Putamen (tissue), 1 donor: ENCODE measurements around the gene ZNF670.
A peak's percentile ranks its signal among the peaks of the same experiment; 100 is the strongest.

Experiments
- DNase-seq: peaks from one replicate; pipeline ENCODE4 v3.0.0-alpha.2; 2016; ENCODE audit warnings: low spot score

Gene ZNF670

DNA sequence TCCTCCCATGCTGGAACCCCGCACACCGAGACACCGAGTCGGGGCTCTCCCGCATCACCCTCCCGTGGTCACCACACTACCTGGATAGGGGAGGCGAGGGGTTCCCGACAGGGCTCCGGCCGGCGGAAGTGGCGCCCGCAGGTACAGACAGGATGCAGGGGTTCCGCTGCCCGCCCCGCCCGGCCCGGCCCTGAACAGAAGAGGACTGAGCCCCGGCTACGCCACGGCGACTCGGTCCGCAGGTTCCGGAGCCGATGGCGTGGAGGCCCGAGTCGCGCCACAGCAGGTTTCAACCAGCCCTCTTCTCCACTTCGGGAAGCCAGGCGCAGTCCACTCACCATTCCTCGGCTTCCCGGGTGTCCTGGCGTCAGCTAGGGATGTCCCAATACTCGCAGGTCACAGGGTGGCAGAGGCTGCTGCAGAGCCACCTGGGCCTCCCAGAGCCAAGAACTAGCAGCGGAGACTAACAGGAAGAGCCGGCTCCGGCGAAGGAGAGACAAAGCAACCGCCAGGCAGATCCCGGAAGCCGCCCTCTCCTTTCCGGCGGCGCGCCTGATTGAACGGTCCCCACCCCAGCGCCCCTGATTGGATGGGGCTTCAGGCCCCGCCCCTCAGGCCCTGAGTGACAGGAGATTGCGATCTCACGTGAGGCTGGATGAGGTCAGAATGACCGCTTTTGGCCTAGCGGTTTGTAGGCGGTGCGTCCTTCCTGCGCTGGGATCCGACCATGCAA, 25.4 kb upstream of the ZNF670 start, which contains the start of gene ZNF669:
Gene ZNF669 (minus strand): TSS at position 498 of the 733 bp plus-strand sequence. CDS start 157 bp downstream, at position 341.
- peak; percentile 96 for DNase-seq

- no peak for DNase-seq
These were observed 23.8 kb upstream of the ZNF670 start for GRCh38 chr1:247102381-247102780.

DNA sequence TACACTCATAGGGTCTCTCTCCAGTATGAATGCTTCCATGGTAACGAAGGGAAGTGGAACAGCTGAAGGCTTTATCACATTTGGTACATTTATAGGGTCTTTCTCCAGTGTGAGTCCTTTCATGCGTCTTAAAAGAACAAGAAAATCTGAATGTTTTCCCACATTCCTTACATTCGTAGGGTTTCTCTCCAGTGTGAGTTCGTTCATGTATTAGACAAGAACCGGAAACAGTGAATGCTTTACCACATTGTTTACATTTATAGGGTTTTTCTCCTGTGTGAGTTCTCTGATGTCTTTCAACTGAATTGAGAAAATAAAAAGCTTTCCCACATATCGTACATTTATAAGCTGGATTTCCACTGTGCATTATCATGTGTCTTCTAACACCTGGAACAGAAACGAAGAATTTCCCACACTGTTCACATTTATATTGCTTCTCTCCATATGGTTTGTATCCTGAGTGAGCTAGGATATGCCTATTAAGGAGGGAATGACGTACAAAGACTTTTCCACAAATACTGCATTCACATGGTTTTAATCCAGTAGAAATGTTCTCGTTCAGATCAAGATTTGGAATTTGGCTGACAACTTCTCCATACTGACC, 22.2 kb upstream of the ZNF670 start:
- DNase-seq = no peak

DNA sequence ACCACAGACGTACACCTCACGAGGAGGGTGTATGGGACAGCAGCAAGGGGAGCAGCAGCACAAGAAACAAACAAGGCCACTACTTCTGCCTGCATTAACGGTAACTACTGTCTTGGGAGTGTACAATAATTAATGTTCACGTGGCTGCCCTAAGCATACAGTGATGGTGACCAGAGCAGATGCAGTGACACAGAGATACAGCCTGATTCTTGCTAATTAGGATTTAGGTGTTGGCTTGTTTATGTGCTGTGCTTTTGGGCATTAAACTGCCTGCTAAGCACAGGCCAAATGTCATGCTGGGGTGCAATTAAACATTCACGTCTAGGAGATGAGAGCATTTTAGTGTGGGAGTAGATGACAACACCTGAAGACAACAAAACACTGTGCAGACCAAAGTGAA, 18.3 kb upstream of the ZNF670 start:
- DNase-seq = no peak

- no peak for DNase-seq
These were observed 17.9 kb upstream of the ZNF670 start for GRCh38 chr1:247096544-247096943.

GRCh38 chr1:247096112-247096511, 17.5 kb upstream of the ZNF670 start:
- DNase-seq = no peak

- DNase-seq = no peak
These were observed 11.8 kb upstream of the ZNF670 start for GRCh38 chr1:247090455-247090854.

DNA sequence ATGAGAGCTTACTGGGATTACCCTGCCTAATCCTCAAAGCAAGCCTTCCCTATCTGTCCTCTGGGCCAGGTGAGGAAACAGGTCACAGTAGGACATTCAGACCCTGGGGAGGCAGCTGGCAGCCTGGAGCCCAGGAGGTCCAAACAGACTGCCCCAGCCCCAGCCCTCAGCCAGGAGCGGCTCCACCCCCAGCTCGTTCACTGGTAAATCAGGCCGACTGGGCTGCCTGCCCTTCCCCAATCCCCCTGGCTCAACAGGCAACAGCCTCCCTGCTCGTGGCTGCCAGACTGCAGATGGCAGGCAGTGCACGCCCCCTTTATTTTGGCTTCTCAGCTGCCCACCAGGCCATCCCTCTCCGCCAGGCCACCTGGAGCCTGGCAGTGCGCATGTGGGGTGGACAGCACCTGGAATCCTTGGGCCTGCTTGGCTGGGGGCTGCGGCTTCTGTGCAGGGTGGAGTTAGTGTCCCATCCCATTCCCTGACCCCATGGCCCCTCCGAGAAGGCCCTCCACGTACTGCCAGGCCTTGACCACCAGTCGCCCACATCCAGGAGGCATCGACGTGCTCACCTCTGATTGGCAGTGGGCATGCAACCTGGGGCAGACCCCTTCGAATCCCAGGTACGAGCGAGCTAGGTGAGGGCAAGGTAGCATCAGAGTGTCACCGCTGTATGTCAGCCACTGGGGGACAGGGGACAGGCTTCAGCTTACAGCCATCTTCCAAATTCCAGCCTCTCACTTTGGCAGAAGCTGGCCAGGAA, 11.2 kb upstream of the ZNF670 start:
- DNase-seq = no peak

DNA sequence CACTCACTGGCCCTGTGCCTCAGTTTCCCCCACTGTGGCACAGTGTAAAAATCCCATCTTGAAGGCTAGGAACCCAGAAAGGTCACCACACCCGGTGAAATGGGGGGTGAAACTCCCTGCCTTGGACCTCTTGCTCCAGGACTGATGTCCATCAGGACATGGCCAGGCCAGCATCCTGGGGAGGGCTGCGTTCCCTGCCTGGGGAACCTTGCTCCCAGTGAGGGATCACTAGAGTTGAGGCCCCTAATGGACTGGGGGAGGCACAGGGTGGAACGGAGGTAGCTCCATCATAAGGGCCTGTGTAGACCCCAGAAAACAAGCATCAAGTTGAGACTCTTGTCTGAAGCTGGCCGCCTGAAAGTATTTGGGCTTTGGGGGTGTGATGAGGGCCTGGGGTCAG, 10.4 kb upstream of the ZNF670 start:
- no peak for DNase-seq

DNA sequence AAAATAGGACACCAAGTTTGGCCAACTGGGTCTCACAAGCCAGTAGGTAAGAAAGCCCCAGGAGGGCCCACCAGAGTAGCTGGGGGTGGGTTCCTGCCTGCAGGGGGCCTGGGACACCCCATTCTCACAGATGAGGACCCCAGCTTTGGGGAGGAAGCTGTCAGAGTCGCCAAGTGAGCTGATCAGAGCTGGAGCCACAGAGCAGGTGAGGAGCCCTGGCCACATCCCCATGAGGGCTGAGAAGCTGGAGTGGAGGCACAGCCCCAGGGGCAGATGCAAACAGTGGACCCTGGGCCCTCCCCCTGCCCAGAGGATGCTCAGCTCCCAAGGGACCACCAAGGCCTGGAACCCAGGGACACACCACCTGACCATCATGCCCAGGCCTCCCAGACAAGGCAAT, 8.6 kb upstream of the ZNF670 start:
- no peak for DNase-seq

- no peak for DNase-seq
These were observed 6.7 kb upstream of the ZNF670 start for GRCh38 chr1:247085310-247085709.

- DNase-seq = no peak
These were observed 6.2 kb upstream of the ZNF670 start for GRCh38 chr1:247084771-247085170.

GRCh38 chr1:247079141-247079874, 697 bp upstream of the ZNF670 start:
- no peak for DNase-seq

DNA sequence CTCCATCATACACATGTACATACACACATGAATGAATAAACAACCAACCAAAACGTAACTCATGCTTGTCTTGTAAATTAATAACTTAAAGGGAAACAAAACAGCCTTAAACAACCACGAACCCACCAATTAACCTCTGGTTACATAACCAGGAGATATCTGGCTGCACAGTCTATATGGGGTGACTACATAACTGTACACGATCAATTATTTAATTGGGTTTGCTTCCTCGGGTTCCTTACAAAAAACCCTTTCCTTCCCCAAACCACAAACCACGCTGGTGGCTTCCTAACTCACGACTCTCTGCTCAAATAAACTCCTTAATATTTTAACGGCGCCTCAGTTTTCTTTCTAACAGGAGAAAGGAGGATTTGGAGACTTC, 744 bp downstream of the ZNF670 start:
- no peak for DNase-seq

GRCh38 chr1:247077213-247077612, 1.4 kb downstream of the ZNF670 start:
- DNase-seq = no peak

DNA sequence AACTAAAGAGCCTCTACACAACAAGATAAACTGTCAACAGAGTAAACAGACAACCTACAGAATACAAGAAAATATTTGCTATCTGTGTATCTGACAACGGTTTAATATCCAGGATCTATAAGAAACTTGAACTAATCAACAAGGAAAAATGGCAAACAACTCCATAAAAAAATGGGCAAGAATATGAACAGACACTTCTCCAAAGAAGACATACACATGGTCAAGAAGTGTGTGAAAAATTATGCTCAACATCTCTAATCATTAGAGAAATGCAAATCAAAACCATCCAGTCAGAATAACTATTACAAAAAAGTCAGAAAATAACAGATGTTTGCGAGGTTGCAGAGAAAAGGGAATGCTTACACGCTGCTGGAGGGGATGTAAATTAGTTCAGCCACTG, 8.0 kb downstream of the ZNF670 start:
- DNase-seq = no peak

- DNase-seq = no peak
These were observed 14.3 kb downstream of the ZNF670 start for GRCh38 chr1:247064304-247064703.

- no peak for DNase-seq
These were observed 17.8 kb downstream of the ZNF670 start for GRCh38 chr1:247060771-247061170.

DNA sequence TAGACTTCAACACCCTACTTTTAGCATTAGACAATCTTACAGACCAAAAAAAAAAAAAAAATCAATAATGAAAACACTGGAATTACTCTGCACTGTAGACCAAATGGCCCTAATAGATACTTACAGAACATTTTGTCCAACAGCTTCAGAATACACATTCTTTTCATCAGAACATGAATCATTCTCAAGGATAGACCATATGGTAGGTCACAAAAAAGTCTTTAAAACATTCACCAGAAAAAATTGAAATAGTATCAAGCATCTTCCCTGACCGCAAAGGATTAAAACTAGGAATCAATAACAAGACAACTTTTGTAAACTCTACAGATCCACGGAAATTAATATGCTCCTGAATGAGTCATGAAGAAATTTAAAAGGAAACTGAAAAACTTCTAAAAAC, 22.5 kb downstream of the ZNF670 start:
- no peak for DNase-seq

GRCh38 chr1:247054992-247055415, 23.6 kb downstream of the ZNF670 start:
- no peak for DNase-seq

- DNase-seq = no peak
These were observed 30.9 kb downstream of the ZNF670 start for GRCh38 chr1:247047702-247048101.

DNA sequence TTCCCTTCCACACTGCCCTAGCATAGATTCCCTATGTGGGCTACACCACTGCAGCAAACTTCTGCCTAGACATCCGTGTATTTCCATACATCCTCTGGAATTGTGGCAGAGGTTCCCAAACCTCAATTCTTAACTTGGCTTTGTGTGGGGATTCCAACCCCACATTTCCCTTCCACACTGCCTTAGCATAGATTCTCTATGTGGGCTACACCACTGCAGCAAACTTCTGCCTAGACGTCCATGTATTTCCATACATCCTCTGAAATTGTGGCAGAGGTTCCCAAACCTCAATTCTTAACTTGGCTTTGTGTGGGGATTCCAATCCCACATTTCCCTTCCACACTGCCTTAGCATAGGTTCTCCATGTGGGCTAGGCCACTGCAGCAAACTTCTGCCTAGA, 31.4 kb downstream of the ZNF670 start:
- no peak for DNase-seq
